ENCODE results near the gene COPS9.

The COPS9 gene

DNA sequence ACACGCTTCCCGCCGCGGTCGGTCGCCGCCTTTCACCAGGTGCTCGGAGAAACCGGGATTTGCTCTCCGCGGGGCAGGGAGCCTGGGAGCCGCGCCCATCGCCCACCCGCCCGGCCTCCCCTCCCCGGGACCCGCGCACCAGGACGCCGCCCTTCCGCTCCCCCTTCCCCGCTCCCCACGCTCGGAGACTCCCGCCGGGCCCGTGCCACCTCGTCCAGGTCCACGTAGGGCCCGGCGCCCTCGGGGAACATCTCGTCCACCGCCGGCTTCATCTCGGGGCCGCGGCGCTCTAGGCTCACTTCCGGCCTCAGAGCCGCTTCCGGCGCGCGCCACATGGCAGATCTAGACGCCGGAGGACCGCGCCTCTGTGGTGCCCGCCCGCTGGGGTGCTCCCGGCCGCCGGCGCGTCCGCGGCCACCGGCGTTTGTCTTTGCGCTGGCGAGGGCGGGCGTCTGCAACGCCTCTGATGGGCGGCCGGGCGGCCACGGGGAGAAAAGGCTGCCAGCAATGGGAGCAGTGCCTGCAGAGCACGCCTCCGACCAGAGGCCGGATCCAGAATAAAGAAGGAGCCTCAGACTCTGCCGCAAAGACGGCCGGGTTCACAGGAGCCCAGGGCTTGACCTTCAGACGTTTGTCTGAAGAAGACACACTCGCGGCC is at the start of gene COPS9:
Gene COPS9 (minus strand): TSS at position 293 of the 658 bp plus-strand sequence. CDS start 21 bp downstream, at position 272.
- DNase-seq = peak; percentile 72

DNA sequence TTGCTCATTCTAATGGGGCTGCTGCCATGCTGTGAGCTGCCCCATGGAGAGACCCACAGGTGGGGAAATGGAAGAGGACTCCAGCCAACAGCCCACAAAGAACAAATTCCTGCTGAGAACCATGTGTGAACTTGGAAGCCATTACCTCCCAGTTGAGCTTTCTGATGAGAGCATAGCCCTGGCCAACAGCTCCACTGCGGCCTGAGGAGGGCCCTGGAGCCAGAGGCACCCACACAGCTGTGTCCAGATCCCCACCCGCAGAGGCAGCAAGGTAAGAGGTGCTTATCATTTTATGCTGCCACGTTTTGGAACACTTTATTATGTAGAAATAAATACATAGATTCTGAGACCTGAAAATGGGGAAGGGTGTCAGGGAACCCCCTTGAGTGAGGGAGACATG is 48.6 kb upstream of the COPS9 start:
- no peak for DNase-seq

DNA sequence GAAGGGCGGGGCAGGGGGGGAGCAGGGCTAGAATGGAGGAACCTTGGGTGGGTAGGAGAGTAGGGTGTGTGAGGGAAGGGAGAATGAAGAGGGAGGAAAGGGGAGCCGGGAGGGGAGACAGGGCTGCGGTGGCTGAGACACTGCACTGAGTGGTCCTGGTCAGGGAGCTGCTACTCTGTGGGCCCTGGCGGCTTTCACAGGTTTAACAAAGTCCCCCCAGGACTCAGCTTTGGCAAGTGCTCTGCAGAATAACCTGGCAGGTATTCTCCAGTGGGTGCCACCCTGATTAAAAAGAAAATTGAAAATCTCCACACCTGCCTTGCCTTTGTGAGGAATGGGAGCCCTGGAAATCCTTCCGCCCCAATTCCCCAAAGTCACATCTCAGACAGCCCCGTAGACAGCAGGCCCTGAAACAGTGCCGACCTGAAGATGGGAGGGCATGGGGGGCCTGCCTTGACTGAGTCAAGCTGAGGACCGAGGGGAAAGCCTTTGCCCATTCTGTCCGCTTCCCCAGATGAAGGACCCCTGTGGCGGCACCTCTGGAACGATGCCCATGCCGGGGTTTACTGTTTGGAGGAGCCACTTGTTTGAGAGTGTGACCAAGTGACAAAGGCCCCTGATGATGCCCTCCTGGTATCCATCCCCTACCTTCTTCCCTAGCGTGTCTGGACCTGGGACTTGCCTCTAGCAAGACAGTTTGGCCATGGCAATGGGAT is 47.9 kb upstream of the COPS9 start:
- DNase-seq = no peak

DNA sequence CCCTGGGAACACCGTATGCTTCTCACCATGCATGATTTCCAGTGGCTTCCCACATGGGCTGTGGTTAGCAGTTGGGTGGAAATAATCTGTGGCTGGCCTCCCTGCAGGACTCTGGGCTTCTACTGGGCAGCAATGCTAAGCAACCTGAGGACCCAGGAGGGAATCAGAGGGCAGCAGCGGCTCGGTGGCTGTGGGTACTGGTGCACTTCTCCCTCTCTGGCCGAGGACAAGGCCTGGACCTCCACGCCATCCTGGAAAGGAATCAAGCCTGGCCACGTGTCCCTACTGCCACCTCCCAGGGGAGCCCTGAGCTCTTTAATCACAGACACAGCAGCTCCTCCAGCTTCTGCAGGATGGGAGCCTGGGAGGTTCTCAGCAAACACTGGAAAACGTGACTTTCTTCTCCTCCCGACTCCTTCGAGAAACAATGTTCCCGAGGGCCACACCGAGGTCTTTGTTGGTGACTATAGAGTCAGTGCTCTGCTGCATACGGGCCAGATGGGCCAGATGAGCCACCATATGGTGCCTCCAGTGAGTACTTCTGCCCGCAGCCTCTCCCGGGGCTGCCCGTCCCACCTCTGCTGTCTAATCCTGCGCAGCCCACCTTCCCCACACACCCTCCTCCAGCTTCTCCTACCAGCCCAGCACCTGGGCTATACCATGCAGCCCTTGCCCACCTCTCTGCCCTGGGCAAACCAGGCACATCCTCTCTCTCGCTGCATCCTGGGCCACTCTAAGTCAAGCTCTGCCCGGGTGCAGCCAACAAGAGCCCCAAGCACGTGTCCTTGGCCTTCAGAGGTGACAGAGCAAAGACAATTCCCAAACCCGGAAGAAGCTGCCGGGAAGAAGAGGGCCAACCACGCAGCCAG is 47.1 kb upstream of the COPS9 start:
- DNase-seq = no peak

DNA sequence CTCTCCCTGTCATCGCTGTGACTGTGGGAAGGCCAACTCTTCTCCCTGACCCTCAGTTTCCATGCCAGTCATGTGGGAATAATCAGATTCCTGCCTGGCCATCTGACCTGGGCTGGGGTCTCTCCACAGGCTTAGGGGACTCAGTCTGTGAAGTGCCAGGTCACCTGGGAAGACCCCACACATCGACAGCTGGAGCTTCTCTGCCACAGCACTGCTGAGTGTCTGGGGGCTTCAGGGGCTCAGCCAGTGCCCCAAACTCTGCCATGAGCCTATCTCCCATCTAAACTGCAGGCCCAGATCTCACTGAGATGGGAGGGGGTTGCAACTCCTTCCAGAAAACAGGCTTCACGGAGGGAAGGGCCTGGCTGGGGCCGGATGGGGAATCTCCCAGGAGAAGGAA is 46.4 kb upstream of the COPS9 start:
- DNase-seq = no peak

DNA sequence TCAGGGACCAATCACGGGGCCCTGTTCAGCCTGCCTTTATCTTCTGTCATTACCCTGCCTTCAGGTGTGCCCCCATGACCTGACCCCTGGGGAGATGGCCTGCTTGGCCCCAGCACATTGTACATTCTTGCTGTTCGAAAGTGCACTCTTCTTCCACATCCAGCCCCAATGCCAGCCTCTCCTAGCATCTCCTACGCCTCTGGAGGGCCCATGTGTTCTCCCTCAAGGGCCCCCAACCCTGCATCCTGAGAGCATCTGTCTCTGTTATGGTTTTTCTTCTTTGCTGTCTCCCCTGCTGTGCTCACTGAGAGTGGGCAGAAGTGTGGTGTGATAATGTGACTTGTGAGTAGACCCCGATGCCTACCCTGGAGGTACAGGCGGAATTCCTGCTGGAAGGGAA is 45.9 kb upstream of the COPS9 start:
- no peak for DNase-seq

DNA sequence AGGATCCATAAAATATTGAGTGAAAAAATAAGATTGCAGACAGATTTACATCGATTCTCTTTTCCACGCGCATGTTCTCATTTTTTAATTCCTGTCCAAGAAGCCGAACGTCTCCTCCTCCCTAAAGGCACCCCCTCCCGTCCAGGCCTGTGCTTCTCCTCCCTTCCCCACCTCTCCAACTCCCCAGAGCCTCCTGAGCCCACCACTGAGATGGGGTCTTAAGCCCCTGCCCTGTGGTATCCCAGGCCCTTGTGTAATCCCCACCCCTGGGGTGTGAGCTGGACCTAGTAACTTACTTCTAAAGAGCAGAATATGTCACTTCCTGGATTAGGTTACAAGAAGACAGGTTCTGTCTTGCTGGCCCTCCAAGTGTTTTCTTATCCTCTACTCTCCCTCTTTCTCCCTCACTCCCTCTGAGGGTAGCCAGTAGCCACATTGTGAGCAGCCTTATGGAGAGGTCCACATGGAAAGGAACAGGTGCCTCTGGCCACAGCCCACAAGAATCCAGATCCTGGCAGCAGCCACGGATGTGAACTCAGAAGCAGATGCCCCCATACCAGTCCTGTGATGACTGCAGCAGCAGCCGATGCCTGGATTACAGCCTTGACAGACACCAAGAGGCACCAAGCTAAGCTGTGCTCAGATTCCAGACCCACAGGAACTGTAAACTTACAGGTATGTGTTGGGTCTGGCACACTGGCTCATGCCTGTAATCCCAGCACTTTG is 44.0 kb upstream of the COPS9 start:
- no peak for DNase-seq

DNA sequence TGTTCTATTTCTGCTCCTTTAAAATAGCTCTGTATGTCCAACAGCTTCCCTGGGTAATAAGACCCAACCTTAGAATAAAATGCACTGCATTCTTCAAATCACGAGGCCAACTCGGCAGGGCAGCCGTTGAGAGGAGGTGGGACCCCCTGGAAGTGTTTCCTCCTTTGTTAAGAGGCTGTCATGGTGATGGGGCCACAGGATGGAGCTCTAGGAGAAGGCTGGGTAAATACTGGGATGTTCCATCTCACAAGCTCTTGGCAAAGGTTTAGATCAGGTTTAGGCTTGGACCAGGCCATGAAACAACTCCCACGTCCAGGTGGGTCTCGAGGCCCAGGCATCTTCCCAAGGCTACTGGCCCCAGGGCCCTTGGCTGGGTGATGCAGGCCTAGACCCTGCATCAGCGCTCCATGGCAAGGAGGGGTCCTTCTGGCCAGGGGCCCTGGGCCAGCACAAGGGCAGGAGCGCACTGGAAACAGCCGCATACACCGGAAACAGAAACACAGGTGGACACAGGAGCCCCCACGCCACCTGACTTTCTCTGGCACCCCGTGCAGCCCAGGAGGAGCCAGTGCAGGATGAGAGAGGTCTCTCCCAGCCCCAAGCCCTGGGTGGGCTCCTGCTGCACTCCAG is 43.2 kb upstream of the COPS9 start:
- DNase-seq = no peak

DNA sequence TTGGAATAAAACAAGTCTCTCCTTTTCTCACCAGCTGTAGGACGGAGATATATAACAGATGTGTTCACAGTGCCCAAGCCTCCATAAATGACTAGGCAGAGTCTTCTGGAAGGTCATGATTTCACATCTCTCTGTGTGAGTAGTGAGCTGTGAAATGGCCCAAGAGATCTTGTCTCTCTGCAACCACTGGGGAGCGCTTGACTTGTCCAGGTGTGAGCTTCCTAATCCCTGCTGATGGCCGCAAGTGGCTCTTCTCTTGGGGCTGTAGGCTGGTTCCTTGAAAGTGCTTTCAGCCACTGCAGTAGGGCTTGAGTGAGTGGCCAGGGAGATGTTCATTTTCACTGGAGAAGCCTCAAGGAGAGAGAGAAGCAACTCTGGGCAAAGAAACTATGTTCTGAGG is 42.5 kb upstream of the COPS9 start:
- no peak for DNase-seq

DNA sequence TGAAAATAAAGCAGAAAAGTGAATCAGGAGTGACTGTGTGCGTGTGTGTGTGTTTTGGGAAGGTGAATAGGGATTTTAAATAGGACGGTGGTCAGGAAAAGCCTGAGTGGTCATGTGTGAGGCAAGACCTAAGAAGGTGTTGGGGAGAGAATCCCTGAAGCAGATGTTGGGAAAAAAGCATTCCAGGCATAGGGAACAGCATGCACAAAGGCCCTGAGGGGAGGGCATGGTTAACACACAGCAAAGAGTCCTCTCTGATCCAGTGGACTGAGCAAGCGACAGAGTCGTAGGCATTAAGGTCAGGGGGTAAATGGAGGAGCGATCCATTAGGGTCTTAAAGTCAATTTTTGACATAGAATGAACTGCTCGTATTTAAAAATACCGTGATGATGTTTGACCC is 38.4 kb upstream of the COPS9 start:
- no peak for DNase-seq

DNA sequence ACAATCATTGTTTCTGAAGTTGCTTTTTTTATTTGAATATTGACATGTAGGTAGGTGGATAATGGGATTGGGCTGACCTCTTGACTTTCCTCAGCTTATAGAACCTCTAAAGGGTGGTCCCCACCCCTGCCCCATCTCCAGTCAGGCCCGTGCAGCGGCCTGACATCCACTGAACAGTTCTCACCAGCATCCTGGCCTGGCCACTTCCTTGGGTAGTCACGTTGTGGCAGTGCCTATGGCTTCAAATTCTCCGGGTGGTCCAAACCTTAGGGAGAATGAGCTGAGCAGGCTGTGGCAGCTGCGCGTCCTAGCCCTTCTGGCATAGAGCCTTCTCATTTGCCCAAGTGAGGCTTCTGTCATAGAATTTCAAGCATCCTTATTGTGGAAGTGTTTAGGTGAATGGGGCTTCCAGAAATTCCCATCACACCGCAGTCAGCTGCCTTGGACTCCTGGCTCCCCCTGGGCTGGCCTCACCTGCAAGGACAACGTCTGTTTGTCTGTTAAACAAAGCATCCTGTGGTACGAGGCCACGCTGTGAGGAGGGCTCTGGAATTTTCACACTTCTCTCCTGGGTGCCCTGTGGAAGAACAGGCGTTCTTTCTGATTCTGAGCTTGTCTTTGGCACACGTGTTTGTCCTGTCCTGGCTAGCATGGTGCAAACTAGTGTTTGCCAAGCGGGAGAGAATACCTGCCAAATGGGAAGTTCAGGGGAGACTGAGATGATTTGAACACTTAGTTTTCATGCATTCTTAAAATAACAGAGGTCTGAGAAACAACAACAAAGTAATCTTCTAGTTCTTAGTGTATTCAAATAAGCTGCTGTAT is 36.2 kb upstream of the COPS9 start:
- no peak for DNase-seq

DNA sequence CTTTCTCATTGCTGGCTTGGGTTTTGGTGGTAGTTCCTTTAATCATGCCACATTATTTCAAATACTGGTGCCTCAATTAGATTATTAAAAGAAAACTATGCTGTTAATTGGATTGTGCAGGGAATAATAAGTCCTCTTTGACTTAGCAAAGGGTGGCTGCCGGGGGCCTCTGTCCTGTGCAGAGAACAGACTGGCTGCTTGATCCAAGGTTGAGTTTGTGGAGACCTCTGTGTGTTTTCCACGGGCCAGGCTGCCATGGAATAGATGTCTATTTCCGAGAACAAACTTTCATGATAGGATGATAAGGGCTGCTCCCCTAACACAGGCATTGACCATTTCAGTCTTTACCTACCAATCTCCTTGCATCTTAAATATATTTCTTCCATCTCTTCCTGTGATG is 34.8 kb upstream of the COPS9 start:
- DNase-seq = no peak

DNA sequence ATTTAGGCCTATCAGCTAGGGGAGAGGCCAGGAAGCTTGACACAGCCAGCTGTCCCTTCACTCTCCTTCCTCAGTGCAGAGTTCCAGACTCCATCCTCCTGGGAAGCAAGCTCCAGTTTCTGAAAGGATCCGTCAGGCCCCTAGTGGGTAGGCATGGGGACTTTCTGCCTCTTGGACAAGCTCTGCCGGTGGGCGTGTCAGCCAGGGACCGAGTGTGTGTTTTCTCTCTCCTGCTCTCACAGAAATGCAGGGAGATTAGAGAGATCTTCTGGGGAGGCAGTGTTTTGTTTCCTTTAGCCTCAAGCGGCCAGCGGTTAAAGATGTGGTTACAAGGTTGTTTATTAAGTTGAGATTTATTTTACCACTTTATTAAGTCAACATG is 34.2 kb upstream of the COPS9 start:
- no peak for DNase-seq

DNA sequence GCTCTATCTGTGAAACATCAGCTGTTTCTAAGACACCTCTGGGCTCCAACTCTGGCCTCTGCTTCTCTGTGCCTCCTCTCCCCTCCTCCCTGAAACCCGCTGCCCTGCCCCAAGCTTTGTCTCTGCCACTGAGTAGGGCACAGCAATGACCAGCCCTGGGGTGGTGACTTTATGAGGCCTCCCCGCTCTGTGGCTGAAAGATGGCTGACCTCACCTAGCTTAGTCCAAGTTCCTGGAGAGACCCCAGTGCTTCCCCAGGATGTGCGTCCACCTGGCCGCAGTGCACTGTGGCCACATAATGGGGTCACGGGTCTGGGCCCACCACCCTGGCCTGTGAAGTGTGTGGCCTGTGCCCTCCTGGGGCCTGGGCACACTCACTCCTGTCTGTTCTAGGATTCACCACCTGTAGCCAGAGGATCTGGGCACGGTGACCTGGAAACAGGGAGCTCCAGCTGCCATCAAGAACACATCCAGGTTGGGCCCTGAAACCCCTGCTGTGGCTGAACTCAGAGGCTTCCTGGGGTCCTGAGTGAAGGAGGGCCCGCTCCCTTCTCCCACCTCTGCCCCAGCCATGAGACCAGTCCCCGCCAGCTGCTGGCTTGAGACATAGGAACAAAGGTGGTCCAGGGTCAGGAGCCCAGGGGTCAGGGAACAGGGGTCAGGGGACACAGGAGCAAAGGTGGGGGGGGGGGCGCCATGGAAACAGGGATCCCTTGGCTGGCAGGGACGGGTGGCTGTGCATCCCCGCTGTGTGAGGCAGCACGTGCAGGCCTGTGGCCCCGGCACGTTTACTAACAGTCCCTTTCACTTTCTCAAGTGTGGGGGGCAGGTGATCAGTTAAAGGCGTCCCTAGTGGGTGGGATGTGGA is 33.6 kb upstream of the COPS9 start:
- DNase-seq = no peak

DNA sequence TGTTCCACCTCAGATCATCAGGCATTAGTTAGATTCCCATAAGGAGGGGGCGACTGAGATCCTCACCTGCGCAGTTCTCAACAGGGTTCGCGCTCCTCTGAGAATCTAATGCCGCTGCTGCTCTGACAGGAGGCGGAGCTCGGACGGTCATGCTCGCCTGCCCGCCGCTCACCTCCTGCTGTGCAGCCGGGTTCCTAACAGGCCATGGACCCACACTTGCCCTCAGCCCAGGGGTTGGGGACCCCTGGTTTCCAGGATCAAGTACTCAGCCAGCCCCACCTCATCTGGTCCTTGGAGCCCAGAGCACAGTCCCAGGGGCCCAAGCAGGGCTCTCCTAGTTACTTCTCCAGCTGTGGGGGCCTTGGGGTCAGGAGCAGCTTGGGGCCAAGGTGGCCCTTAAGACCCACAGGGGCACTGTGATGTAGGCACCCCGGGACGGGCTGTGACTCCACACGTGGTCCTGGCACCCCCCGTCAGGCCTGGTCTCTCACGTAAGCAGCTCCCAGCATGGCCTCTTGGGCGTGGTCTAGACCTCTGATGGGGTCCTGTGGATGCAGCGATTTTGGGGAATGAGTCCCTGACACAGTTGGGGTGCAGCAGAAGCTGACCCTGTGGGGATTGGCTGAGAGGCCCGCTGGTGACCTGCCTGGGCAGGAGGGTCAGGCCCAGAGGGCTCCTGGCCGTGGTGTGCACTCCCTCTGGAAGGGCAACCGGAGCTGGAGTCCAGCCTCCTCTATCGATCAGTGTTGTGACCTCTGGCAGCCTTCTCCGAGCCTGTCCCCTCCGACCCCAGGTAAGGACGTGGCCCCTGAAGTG is 32.6 kb upstream of the COPS9 start:
- DNase-seq = no peak

DNA sequence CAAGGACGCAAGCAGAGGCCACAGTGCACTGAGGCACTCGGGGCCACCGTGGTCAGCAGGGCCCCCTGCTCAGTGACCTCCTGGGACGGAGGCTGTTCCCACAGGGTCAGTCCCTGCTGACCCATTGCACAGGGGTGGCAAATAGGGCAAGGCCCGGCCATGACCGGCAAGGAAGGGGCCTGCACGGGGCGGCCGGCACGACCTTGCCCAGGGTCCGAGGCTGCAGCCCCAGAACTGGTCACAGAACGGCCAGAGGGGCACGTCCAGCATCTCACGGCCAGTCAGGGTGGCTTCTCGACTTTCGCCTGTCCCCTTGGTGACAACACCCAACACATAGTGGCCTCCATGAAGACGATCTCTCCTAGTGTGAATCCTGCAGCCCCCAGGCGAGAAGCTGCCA is 31.9 kb upstream of the COPS9 start:
- no peak for DNase-seq

DNA sequence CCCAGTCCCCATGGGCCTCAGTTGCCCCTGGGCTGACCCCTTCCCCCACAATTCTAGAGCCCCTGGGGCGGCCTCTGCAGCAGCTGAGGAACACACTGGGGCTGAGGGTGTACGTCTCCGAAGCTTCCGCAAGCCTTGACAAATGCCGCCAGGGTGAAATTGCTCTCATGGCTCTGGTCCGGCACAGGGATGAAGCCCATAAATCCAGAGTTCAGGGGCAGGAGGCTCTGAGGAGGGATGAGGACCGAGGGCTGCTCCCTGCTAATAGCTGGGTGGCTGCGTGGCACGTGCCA is 31.4 kb upstream of the COPS9 start:
- no peak for DNase-seq

DNA sequence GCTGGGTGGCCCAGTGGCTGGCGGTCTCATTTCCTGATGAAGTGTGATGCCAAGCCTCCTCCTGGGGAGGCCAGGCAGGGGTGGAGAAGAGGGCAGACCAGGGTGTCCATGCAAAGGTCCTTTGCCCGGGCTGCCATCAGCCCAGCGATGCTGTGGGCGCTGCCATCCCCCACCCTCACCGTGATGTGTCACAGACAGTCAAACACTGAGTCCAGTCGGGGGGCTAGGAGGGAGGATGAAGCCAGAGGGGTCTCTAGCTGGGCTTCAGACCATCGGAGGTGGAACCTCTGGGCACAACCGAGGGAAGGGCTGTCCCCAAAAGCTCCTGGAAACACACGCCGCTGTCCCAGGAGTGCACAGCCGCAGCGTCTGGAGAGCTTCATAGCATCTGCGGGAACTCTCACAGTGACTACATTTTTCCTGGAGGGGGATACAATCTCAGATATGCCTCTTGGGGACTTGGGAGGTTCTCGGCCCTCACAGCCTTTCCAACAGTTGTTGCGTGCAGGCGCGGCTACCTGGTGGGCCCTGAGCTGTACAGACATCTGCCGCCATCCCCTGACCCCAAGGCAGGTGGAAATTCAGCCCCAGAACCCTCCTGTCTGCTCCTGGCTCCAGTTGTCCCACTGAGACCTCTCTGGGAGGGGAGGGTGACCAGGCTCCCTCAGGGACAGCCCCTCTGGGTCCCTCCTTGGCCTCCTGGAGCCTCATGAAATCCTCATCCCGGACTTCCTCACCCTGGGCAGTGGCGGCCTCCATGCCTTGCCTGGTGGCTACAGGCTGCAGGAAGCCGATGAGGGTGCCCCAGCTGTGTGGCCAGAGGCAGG is 30.9 kb upstream of the COPS9 start:
- DNase-seq = no peak

DNA sequence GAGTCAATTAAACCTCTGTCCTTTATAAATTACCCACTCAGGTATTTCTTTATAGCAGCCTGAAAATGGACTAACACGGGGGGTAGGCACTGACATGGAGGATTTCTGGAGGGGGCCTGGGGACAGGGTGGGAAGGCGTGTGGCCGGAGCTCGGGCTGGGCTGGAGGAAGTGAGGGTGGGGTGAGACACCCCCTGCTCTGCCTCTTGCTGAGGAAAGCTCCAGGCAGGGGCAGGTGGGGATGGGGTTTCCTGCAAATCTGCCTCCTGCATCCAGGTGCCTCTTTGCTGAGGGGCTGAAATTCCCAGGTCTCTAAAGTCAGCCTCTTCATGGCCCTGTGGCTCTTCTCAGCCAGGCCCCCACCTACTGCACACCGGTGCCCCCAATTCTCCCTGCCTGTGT is 30.1 kb upstream of the COPS9 start:
- DNase-seq = no peak
